ENCODE measurements around the gene TMIE. TPM values are rescaled to one million over a fixed set of nuclear protein-coding genes. Genes with fewer than 3 reads are reported as not detected.

Gene TMIE
- total RNA-seq, 6 experiments from 2014 or later, result not detected

GRCh38 chr3:46678280-46678679 is 22.9 kb upstream of the TMIE start:
- Mint-ChIP-seq H3K9me3 (no peaks in the 10 kb centered on the region), H3K4me3 (no peak overlapping the region), H3K36me3 (ENCODE audit: low read depth) (no peaks in the 10 kb centered on the region), H3K4me1 (ENCODE audit: low read depth) (no peaks in the 10 kb centered on the region), H3K27me3 (ENCODE audit: insufficient read depth) (peaks cover 24% of the 10 kb centered on the region), H3K27ac (no peak overlapping the region)
- no peak for DNase-seq
- TF ChIP-seq, protein P1, sequence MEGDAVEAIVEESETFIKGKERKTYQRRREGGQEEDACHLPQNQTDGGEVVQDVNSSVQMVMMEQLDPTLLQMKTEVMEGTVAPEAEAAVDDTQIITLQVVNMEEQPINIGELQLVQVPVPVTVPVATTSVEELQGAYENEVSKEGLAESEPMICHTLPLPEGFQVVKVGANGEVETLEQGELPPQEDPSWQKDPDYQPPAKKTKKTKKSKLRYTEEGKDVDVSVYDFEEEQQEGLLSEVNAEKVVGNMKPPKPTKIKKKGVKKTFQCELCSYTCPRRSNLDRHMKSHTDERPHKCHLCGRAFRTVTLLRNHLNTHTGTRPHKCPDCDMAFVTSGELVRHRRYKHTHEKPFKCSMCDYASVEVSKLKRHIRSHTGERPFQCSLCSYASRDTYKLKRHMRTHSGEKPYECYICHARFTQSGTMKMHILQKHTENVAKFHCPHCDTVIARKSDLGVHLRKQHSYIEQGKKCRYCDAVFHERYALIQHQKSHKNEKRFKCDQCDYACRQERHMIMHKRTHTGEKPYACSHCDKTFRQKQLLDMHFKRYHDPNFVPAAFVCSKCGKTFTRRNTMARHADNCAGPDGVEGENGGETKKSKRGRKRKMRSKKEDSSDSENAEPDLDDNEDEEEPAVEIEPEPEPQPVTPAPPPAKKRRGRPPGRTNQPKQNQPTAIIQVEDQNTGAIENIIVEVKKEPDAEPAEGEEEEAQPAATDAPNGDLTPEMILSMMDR (IDR thresholded peaks at IDR 0.05), result no peak

DNA sequence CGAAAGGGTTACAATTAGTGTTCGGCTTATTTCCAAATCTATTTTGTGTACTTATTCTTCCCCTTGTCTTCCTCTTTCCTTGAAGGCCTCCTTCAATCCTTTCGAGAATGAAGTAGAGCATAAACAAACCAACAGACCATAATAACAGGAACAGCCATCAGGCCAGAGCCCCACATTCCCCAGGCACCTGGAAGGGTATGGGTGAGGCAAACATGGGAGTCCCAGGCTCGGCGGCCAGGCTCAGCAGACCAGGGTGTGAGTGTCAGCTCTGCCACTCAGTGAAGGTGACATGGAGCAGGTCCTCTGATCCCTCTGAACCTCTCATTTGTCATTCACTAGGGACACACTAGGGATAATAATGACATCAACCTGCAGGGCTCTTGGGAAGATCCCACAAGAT is 21.5 kb upstream of the TMIE start:
- Mint-ChIP-seq H3K36me3 (ENCODE audit: low read depth) (no peaks in the 10 kb centered on the region), H3K4me3 (no peak overlapping the region), H3K4me1 (ENCODE audit: low read depth) (no peaks in the 10 kb centered on the region), H3K9me3 (no peaks in the 10 kb centered on the region), H3K27me3 (ENCODE audit: insufficient read depth) (peaks cover 24% of the 10 kb centered on the region), H3K27ac (no peak overlapping the region)
- DNase-seq, result no peak
- TF ChIP-seq, protein P1 (IDR thresholded peaks at IDR 0.05), result no peak

DNA sequence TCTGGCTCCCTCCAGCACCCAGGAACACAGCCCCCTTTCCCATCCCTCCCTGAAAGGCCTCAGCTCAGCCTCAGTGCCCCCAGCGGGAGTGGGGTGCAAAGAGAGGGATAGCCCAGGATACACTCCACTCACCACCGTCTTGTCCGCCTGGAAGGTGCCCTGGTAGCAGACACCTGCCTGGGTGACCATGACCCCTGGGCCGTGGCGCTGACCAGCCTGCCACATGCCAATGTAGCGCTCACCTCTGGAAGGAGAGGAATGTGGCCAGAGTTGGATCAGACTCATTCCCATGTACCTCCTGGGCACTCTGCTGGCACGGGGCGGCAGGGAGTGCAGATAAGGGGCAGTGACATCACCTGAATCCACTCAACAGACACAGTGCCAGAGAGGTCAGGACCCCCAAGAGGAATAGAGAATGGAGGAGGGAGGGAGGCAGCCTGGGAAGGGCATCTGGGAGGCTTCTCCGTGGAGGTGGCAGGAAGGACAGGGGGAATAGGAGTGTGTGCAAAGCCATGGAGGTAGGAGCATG is 20.8 kb upstream of the TMIE start:
- Mint-ChIP-seq H3K27me3 (ENCODE audit: insufficient read depth) (peaks cover 23% of the 10 kb centered on the region), H3K27ac (no peak overlapping the region), H3K4me3 (no peak overlapping the region), H3K36me3 (ENCODE audit: low read depth) (no peaks in the 10 kb centered on the region), H3K4me1 (ENCODE audit: low read depth) (no peaks in the 10 kb centered on the region), H3K9me3 (no peaks in the 10 kb centered on the region)
- TF ChIP-seq, protein P1 (IDR thresholded peaks at IDR 0.05), result no peak
- DNase-seq, result no peak

DNA sequence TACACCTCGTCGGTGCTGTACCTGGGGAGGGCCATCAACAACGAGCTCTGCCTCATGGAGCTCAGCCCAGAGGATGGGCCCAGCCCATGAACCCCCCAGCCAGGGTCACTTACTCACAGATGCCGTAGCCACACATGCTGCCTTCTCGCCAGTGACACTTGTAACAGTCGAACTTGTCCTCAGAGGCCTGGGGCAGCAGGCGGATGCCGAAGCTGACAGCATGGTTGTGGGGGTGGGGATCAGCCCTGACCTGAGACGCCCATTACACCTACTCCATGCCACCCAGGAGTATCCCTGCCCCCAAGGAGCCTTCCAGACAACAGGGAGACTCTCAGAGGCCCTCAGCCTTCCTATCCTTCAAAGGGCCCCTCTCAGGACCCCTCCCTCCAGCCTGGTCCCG is 19.8 kb upstream of the TMIE start:
- Mint-ChIP-seq H3K4me3 (no peak overlapping the region), H3K27ac (no peak overlapping the region), H3K9me3 (no peaks in the 10 kb centered on the region), H3K36me3 (ENCODE audit: low read depth) (no peaks in the 10 kb centered on the region), H3K4me1 (ENCODE audit: low read depth) (no peaks in the 10 kb centered on the region), H3K27me3 (ENCODE audit: insufficient read depth) (peaks cover 21% of the 10 kb centered on the region)
- TF ChIP-seq, protein P1 (IDR thresholded peaks at IDR 0.05), result no peak
- DNase-seq, result no peak

DNA sequence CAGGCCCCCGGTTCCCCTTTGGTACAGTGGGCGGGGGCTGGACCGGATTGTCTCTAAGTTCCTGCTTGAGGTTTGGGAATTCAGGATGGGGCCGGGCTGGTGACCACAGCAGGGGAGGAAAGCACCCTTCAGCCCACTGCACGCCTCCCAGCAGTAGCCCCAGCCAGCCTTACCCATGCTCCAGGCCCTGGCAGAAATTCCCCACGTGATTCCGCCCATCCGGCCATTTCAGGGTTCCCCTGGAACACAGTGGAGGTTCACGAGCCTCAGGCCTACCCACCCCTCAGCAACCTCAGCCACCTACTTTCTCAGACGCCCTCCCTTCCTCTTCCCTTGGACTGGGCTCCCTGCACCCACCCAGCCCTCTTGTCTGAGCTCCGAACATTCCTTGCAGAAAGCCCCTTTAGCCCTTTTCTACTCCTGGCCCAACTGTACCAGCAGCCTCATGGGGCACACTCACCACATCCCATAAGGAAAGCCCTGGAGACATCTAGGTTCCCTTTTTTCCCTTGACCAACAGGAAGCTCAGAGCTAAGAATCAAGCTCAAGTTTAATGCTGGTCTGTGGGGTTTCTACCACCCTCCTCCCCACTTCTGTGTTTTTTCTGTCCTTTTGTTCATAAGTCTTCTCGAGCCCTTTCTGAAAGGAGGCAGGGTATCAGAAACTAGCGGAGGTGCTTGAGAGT is 19.2 kb upstream of the TMIE start:
- peaks cover 21% of the 10 kb centered on the region for H3K27me3 Mint-ChIP-seq (ENCODE audit: insufficient read depth)

More for the DNA sequence above, 19.2 kb upstream of the TMIE start:
- H3K27ac Mint-ChIP-seq, result no peak overlapping the region
- TF ChIP-seq, protein P1 (IDR thresholded peaks at IDR 0.05), result no peak
- no peaks in the 10 kb centered on the region for H3K9me3 Mint-ChIP-seq
- no peak overlapping the region for H3K4me3 Mint-ChIP-seq
- H3K36me3 Mint-ChIP-seq (ENCODE audit: low read depth), result no peaks in the 10 kb centered on the region
- no peak for DNase-seq
- no peaks in the 10 kb centered on the region for H3K4me1 Mint-ChIP-seq (ENCODE audit: low read depth)
